HG03432 (cell line): ENCODE measurements around the gene TST.

Source experiments
- ATAC-seq: cut with Tn5 transposase; IDR thresholded peaks from one replicate; pipeline ENCODE4 v1.9.1; 2021; ENCODE audit warnings: mild to moderate bottlenecking, moderate library complexity; ENCODE audit not compliant: unreplicated experiment

Gene TST

DNA sequence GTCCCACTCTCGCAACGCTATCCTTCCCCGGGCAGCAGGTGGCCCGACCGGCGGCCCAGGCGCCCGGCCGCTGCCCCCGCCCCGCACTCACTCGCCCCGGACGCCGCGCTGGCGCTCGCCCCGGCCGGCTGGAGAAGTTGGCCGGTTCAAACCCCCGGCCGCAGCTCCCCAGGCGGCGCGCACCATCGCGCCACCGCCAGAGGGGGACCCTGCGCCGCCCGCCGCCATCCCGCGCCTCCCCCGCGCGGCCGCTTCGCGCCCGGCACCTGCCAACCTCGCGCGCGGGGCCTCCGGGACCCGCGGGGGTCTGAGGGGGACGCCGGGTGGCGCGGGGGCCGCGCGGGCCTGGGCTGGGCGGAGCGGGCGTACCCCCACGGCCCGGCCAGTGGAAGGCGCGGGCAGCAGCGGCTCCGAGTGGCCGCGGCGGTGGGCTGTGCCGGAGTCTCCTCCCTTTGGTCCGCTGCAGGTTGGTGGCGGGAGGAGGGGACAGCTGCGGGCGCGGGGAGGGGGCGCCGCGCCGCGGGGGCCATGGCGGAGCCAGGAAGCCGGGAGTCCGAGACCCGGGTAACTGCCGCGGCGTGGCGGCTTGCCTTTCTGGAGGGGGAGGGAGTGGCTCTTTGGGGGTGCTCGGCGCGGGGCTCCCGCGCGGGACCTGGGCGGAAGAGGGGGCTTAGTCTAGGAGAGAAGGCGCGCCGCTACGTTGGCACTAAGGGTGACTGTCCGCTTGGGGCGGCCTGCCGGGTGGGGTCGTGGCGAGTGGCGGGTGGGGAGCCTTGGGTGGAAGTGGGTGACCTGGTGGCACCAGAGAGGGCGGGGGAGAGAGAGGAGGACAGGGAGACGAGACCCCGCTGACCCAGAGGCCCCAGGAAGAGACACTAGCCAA lies at the start of gene TST, which contains the start of gene MPST:
Gene TST, minus strand, starts transcription at position 139 of the 883 bp plus-strand sequence. CDS start 715 bp downstream, outside the sequence.
Gene MPST, plus strand, starts transcription at position 434 of the 883 bp plus-strand sequence. Its CDS starts 95 bp downstream, at position 529.
- ATAC-seq, result peak; percentile 58

DNA sequence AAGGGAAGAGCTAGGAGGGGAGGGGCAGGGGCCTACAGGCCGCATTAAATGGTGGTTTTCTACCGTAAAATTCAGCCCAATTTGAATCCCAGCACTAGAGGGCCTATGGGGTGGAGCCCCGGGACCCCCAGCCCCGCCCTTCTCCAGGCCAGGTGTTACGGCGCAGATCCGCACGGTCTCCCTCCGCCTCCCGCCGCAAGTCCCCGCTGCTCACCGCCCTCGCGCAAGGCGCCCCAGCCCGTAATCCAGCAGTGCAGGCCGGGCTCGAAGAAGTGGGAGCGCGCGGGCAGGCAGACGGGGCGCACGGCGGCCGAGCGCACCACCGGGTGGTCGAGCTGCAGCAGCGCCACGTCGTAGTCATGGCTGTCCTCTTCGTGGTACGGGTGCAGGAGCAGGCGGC lies 49.6 kb upstream of the TST start:
- ATAC-seq, result no peak

DNA sequence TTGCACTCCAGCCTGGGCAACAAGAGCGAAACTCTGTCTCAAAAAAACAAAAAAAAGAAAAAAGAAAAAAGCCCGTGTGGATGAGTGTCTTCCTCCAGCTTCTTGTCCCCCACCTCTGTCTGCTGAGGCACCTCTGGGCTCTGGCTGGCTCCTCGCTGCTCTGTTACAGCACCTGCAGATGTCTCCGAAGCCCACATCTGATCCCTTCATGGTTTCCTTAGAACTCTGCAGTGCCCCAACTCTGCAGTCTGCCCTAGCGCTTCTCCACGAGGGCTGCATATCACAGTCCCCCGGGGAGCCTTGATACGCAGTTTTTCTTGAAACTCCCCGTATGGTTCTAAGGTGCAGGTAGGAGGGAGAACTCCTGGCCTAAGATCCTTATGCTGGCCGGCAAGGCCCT lies 48.2 kb upstream of the TST start:
- no peak for ATAC-seq

DNA sequence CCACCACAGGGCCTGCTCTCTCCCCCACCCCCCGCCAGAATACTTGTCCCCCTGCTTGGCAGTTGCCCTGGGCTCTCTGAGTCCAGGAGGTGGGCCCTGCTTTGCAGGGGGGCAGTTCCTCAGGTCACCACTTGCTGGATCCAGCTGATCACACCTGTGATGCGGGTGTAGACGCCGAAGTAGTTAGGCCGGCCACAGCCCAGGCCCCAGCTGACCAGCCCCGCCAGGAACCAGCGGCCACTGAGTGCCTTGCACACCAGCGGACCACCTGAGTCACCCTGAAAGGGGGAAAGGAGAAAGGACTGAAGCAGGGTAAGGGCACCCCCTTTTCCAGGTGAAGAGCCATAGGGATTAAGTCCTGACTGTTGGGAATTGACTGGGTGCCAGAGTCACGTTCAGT lies 46.7 kb upstream of the TST start:
- no peak for ATAC-seq

DNA sequence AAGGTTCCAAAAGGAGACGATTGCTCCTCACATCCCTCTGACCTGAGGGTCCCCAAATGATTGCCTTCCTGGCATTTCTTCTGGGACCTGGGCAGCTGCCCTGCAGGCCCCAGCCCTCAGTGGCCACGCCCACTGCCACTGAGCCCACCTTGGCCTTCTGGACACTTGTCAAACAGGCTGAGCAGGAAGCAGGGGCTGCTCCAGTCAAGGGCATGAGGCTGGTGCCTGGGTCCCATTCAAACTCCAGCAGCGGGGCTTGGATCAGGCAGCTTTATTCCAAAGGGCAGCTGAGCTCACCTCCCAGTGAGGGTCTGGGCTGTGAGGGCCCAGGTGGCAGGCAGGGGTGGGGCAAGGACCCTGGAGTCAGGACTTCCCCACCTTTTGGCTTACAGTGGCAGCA lies 45.9 kb upstream of the TST start:
- ATAC-seq, result no peak

GRCh38 chr22:37064553-37064952 lies 45.3 kb upstream of the TST start:
- ATAC-seq, result no peak

DNA sequence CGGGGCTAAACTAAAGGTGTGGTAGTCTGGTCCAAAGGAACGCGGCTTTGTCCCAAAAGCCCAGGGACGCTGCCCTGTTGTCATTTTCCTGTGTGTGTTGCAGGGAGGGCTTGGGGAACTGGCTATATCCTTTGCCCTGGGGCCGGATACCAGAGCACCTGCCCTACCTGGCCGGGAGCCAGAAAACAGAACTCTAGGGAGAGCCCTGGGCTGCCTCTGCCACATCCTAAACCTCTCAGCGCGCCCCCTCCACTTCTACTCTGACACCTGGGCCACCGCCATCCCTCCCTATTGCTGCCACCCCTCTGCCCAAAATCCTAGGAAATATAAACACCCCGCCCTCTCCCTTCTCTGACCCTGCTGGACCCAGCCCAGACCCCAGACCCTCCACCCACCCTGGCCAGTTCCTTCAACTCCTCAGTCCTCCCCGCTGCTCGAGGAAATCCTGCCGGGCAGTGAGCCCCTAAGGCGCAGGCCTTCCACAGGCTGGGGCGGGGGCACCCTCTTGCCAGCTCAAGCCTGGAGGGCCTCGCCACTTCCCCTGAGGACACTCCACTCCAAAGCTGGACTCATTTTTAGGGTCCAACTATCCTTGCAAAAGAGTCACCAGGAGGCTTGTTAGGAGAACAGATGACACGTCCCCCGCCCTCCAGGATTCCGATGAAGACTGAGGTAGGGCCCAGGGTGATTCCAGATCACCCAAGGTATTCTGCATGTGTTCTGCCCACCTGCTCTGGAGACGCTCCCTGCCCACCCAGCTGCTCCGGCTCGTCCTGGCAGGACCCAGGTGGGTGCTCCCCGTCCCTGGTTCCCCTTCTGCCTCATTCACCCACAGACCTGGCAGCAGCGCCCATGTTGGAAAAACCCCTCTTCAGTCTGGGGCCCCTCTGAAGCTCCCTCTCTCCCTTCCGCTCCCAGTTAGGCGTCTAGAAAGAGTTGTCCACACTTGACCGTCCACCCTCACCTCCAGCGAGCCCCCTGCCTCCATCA lies 44.5 kb upstream of the TST start:
- no peak for ATAC-seq

DNA sequence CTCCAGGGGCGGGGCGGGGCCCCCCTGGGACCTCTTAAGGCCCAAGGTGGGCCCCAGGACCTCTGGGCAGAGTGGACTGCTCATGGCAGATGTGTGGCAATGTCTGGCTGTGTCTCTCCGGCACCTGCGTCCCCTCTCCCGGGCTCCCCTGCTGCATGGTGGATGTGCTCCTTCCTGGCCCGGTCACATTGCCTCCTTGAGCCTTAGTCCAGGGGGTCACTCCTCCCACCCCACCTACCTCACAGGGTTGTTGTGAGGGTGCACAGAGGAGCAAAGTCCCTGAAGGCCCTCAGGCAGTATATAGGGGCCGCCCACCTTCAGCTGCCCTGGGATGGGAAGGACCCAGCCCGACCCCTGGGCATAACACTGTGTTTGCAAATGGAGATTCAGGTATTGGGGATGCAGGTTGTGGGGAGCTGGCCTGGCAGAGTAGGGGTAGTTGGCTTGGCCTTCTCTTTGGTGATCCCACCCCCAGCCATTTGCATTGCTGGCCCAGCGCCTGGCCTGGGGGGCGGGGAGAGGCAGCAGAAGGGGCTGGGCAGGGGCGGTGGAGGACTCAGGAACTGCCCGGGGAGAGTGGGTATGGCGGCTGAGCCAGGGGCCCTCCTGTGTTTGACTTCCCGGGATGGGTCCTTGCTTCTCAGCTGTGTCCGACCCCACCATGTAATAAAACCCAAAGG lies 43.6 kb upstream of the TST start:
- ATAC-seq, result no peak

- ATAC-seq, result no peak
These were observed 43.1 kb upstream of the TST start for GRCh38 chr22:37062376-37062675.

DNA sequence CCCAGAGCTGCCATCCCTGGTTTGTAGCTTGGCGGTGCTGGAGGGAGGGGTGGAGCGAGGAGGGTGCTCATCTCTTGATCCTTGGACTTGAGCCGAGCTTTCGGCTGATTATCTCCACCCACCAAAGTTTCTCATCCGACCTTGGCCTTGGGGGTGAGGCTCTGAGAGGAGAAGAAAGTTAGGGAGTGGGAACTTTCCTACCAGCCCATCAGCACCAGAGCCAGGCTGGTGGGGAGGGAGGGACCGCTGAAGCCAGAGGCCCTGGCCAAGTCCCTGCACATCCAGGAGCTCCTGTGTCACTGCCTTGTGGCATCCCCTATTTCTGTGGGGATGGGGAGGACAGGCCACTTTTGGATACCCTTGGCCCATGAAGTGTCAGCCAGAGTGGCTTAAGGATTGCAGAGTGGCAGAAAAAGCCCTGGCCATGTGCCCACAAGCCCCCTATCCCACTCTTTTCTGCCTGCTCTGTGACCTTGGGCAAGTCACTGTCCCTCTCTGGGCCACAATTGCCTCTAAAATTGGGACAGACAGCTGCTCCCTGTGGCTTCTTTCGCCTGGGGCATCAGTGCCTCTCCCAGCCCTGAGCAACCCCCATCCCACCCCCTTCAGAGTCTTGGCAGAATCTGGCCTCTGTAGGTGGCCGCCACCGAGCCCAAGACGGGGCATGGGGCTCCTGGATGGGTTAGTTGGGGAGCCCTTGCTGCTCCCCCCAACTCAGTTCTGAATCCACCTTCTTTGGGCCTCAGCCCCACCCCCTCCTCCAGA lies 42.5 kb upstream of the TST start:
- no peak for ATAC-seq

DNA sequence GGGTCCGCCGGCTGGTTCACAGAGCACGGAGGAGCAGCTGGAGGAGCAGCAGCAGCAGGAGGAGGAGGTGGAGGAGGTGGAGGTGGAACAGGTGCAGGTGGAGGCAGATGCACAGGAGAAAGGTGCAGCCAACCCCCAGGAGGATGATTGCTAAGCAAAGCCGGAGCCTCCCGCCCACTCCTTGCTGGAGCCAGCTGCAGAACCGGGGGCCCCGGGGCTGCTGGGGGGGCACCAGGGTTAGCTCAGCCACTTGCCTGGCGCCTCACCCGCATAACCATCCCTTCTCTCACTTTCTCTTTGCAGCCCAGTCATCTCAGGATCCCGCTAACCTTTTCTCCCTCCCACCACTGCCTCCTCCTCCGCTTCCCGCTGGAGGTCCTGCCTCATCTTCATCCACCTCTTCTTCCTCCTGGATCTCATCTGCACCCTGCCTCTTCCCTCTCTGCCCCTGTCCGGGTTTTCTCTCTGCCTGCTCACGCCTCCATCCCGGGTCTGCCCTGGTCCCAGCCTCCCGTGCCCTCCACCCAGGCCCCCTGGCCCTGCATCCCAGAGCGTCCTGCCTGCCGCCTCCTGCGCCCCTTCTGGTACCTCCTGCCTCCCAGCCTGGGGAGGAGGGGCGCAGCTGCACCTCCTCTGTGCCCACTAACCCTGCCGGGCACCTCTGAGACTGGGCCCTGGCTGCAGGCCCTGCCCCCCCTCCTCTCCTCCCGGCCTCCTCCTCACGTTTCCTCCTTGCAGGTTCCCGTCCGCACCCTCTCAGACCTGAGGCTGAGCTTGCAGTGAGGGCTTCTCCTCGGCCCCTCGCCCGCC lies 41.8 kb upstream of the TST start:
- ATAC-seq, result no peak

- no peak for ATAC-seq
These were observed 40.7 kb upstream of the TST start for GRCh38 chr22:37059876-37060449.

- no peak for ATAC-seq
These were observed 39.9 kb upstream of the TST start for GRCh38 chr22:37058917-37059701.

DNA sequence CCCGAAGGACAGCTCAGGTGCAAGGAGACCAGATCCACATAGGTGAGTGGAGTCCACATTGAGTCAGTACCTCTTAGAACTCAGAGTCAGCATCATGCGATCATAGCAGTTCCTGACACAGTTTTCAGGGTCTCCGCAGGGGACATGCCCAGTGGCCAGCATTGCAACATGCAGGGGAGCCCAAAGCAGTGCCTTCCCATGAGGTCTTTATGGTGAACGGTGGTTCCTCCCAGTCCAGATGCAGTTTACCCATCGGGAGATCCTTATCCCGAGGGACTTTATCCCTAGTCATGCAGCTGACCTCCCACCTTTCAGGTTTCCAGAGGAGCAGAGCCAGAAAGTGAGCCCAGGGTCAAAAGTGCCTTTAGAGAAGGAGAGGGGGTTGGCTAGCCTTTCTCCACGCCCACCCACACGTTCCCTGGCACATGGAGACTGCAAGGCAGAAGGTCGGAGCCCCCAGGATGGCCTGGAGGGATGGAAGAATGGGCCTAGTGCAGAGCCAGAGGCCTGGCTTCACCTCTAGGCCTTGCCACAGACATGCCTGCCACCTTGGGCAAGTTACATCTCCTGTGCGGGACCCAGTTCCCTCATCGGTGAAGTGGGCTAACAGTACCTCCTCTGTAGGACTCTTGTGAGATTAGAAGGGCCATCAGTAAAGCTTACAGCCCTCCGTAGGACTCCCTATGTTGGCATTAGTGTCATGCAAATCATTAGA lies 38.7 kb upstream of the TST start:
- no peak for ATAC-seq

GRCh38 chr22:37057226-37057625 lies 38.0 kb upstream of the TST start:
- ATAC-seq, result no peak

DNA sequence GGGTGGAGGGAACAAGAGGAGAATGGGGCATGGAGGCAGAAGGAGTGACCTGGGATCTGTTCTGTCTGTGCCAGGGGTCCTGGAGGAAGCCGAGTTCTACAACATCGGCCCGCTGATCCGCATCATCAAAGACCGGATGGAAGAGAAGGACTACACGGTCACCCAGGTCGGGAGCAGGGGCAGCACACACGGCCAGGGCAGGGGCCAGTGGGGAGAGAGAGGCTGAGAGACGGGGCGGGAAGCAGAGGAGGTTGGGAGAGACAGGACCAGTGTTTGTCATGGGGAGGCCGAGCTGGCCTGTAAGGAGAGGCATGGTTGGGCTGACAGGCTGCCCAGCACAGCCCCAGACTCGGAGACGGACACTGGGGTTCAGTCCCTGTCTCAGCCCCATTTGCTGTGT lies 37.0 kb upstream of the TST start:
- ATAC-seq, result no peak

DNA sequence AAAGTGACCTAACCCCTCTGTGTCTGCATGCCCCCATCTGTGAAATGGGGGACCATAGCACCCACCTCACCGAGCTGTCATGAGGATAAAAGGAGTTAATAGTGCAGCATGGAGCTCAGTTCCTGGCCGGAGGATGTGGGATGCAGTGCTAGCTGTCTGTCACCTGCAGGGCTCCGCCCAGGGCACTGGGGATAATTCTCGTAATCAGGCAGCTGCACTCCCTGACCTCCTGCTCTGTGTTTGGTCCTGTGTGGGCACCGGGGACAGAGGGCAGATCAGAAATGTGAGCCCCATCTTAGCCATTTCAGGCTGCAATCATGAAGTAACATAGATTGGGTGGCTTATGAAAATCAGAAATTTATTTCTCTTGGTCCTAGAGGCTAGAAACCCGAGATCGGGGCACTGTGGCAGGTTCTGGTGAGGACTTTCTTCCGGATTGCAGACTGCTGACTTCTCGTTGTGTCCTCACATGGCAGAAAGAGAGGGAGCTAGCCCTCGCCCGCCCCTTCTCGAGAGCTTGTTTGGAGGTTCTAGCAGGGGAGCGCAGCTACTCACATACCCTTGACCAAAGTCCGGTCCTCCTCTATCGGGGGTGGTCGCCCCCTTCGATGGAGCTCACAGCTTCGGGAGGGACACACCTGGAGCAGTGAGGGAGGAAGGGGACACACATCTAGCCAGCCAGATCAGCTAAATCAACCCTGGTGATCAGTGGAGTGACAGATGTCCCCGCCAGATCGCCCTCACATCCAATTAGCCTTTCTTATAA lies 35.5 kb upstream of the TST start:
- no peak for ATAC-seq
